ENCODE measurements around the gene UPP1. TPM values are rescaled to one million over a fixed set of nuclear protein-coding genes. Genes with fewer than 3 reads are reported as not detected.

Gene UPP1
- total RNA-seq, 2 experiments from 2014 or later = 1.8 to 7.0 TPM

GRCh38 chr7:48058990-48059389, 30.1 kb upstream of the UPP1 start:
- Histone ChIP-seq H3K36me3 (ENCODE audit: insufficient read depth, low read length) (no peaks in the 10 kb centered on the region), H3K4me3 (ENCODE audit: low read depth, low read length, poor library complexity, severe bottlenecking) (no peak overlapping the region), H4K20me1 (ENCODE audit: insufficient read depth, low read length) (no peaks in the 10 kb centered on the region), H3K4me1 (ENCODE audit: insufficient read depth, low read length, poor library complexity, severe bottlenecking) (no peaks in the 10 kb centered on the region), H3K9me3 (ENCODE audit: low read length) (no peaks in the 10 kb centered on the region), H2AFZ (ENCODE audit: low read length) (no peak overlapping the region), H3K9me2 (ENCODE audit: insufficient read depth, low read length) (no peaks in the 10 kb centered on the region), H3K4me2 (ENCODE audit: low read length) (no peak overlapping the region), H3K79me2 (ENCODE audit: insufficient read depth, low read depth, low read length) (no peaks in the 10 kb centered on the region), H3K27ac (ENCODE audit: low read depth, low read length, poor library complexity, severe bottlenecking) (no peak overlapping the region)
- TF ChIP-seq, protein P1, sequence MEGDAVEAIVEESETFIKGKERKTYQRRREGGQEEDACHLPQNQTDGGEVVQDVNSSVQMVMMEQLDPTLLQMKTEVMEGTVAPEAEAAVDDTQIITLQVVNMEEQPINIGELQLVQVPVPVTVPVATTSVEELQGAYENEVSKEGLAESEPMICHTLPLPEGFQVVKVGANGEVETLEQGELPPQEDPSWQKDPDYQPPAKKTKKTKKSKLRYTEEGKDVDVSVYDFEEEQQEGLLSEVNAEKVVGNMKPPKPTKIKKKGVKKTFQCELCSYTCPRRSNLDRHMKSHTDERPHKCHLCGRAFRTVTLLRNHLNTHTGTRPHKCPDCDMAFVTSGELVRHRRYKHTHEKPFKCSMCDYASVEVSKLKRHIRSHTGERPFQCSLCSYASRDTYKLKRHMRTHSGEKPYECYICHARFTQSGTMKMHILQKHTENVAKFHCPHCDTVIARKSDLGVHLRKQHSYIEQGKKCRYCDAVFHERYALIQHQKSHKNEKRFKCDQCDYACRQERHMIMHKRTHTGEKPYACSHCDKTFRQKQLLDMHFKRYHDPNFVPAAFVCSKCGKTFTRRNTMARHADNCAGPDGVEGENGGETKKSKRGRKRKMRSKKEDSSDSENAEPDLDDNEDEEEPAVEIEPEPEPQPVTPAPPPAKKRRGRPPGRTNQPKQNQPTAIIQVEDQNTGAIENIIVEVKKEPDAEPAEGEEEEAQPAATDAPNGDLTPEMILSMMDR (conservative IDR thresholded peaks at IDR 0.05; ENCODE audit: low read length) = no peak
- no peak for TF ChIP-seq EZH2phosphoT487 (IDR thresholded peaks at IDR 0.05; ENCODE audit: borderline replicate concordance, low read depth, low read length)
- intact Hi-C loops (cut with micrococcal nuclease; ENCODE audit: unreplicated experiment) = no loop called here
- DNase-seq (ENCODE audit: low spot score) = no peak
- BruUV-seq (replicated peaks) = no TSS peak
- ChIA-PET POLR2A (no interaction called here), CTCF (ENCODE audit: unreplicated experiment) (interaction anchor here (0.6 kb wide), 1 partner anchor 141 kb away, joined by 3 read pairs; no protein-coding TSS in a partner anchor)

GRCh38 chr7:48059706-48060105, 29.4 kb upstream of the UPP1 start:
- ChIA-PET POLR2A (interaction anchor here (0.7 to 1.7 kb wide), 2 partner anchors 11 to 55 kb away, joined by 3 to 4 read pairs; no protein-coding TSS in a partner anchor), CTCF (ENCODE audit: unreplicated experiment) (no interaction called here)
- no peaks in the 10 kb centered on the region for H4K20me1 ChIP-seq (ENCODE audit: insufficient read depth, low read length)
- no peaks in the 10 kb centered on the region for H3K9me2 ChIP-seq (ENCODE audit: insufficient read depth, low read length)
- no peaks in the 10 kb centered on the region for H3K9me3 ChIP-seq (ENCODE audit: low read length)
- no peaks in the 10 kb centered on the region for H3K36me3 ChIP-seq (ENCODE audit: insufficient read depth, low read length)
- no peak overlapping the region for H3K27ac ChIP-seq (ENCODE audit: low read depth, low read length, poor library complexity, severe bottlenecking)
- TF ChIP-seq, protein P1 (conservative IDR thresholded peaks at IDR 0.05; ENCODE audit: low read length) = no peak
- TF ChIP-seq EZH2phosphoT487 (IDR thresholded peaks at IDR 0.05; ENCODE audit: borderline replicate concordance, low read depth, low read length) = no peak
- no peaks in the 10 kb centered on the region for H3K4me1 ChIP-seq (ENCODE audit: insufficient read depth, low read length, poor library complexity, severe bottlenecking)
- no peak overlapping the region for H3K4me2 ChIP-seq (ENCODE audit: low read length)
- no peak overlapping the region for H2AFZ ChIP-seq (ENCODE audit: low read length)
- no peak for DNase-seq (ENCODE audit: low spot score)
- intact Hi-C loops (cut with micrococcal nuclease; ENCODE audit: unreplicated experiment) = no loop called here
- H3K4me3 ChIP-seq (ENCODE audit: low read depth, low read length, poor library complexity, severe bottlenecking) = no peak overlapping the region
- BruUV-seq (replicated peaks) = no TSS peak
- no peaks in the 10 kb centered on the region for H3K79me2 ChIP-seq (ENCODE audit: insufficient read depth, low read depth, low read length)

GRCh38 chr7:48063985-48064384, 25.1 kb upstream of the UPP1 start:
- Histone ChIP-seq H3K4me2 (ENCODE audit: low read length) (no peak overlapping the region), H3K79me2 (ENCODE audit: insufficient read depth, low read depth, low read length) (no peaks in the 10 kb centered on the region; the same call in 1 of the 2 replicates), H3K4me1 (ENCODE audit: insufficient read depth, low read length, poor library complexity, severe bottlenecking) (no peaks in the 10 kb centered on the region), H3K36me3 (ENCODE audit: insufficient read depth, low read length) (no peaks in the 10 kb centered on the region), H3K4me3 (ENCODE audit: low read depth, low read length, poor library complexity, severe bottlenecking) (no peak overlapping the region), H3K9me3 (ENCODE audit: low read length) (no peaks in the 10 kb centered on the region), H4K20me1 (ENCODE audit: insufficient read depth, low read length) (no peaks in the 10 kb centered on the region), H2AFZ (ENCODE audit: low read length) (no peak overlapping the region), H3K9me2 (ENCODE audit: insufficient read depth, low read length) (no peaks in the 10 kb centered on the region), H3K27ac (ENCODE audit: low read depth, low read length, poor library complexity, severe bottlenecking) (no peak overlapping the region)
- CTCF ChIA-PET (ENCODE audit: unreplicated experiment) = no interaction called here
- POLR2A ChIA-PET = no interaction called here
- DNase-seq (ENCODE audit: low spot score) = no peak
- TF ChIP-seq, protein P1 (conservative IDR thresholded peaks at IDR 0.05; ENCODE audit: low read length) = no peak
- TF ChIP-seq EZH2phosphoT487 (IDR thresholded peaks at IDR 0.05; ENCODE audit: borderline replicate concordance, low read depth, low read length) = no peak
- BruUV-seq (replicated peaks) = no TSS peak
- intact Hi-C loops (cut with micrococcal nuclease; ENCODE audit: unreplicated experiment) = no loop called here
